Adrenal gland (tissue), 12 donors: ENCODE data around the gene TENT4B. TPM values are rescaled to one million over a fixed set of nuclear protein-coding genes. Genes with fewer than 3 reads are reported as not detected.
A peak's percentile ranks its signal among the peaks of the same experiment; 100 is the strongest.

Experiments
- DNase-seq, 7 donors: peaks; one replicate each; pipeline ENCODE4 v3.0.0-alpha.2; 2019 to 2020
- H3K27ac ChIP-seq, 5 donors: fragments of 200-600 bp; sonication (generic) in 4 of 5; 1 replicate in 3 of 5; 2 replicates in 2 of 5; pipeline versions ENCODE4 v1.5.1 to v1.8.0; 2016 to 2020; ENCODE audit warnings: mild to moderate bottlenecking in 1 of 5
- H3K27me3 ChIP-seq: fragments of 200-600 bp; 2 replicates; pipeline ENCODE4 v1.8.0; 2021
- H3K36me3 ChIP-seq, 2 donors: fragments of 200-600 bp; replicated peaks in 1 of 2; 1 replicate in 1 of 2; 2 replicates in 1 of 2; pipeline versions ENCODE4 v1.5.1 to v1.8.0; 2018 to 2022
- H3K4me1 ChIP-seq, 2 donors: fragments of 200-600 bp; replicated peaks in 1 of 2; 1 replicate in 1 of 2; 2 replicates in 1 of 2; pipeline versions ENCODE4 v1.5.1 to v1.8.0; 2018 to 2021
- H3K4me3 ChIP-seq, 4 donors: fragments of 200-600 bp; sonication (generic) in 3 of 4; one replicate each; pipeline ENCODE4 v1.5.1; 2016 to 2018
- H3K9me3 ChIP-seq, 3 donors: fragments of 200-600 bp; sonication (generic) in 1 of 3; replicated peaks in 1 of 3; 1 replicate in 2 of 3; 2 replicates in 1 of 3; pipeline versions ENCODE4 v1.5.1 to v1.8.0; 2016 to 2021
- POLR2A ChIP-seq, 2 donors: fragments of 450-650 bp; IDR thresholded peaks; one replicate each; pipeline ENCODE4 v1.6.1; 2017; ENCODE audit warnings: antibody characterized with exemption in 2 of 2, mild to moderate bottlenecking in 2 of 2, moderate library complexity in 1 of 2
- WGBS, 4 donors: extraction: QIAGEN DNeasy Blood & Tissue Kit in 2 of 4; methylation state at CpG; one replicate each; pipeline versions ENCODE4 v1.1.5 to v1.1.7; 2013 to 2017; 5-methylcytosine and 5-hydroxymethylcytosine counted together
- intact Hi-C, 2 donors: fragments of 100-400 bp; cut with DNase I; formaldehyde crosslinking; loops; one replicate each; pipeline versions ENCODE4 v1.14.1 to v1.15.0; 2022 to 2023
- polyA plus RNA-seq, 3 donors: library from polyadenylated mRNA; stranded (reverse); fragments of 200-250 nt in 2 of 3; fragments of 350-450 nt in 1 of 3; fragmentation: Illumina TruSeq in 1 of 3; extraction: RNeasy Lipid Tissue Mini Kit (QIAGEN cat#74804) in 1 of 3; gene quantifications; one replicate each; pipeline ENCODE4 v1.2.3, GENCODE V29; 2013 to 2014
- total RNA-seq, 9 donors: library from RNA; depleted of rRNA in 4 of 9; stranded (reverse); fragments of >200 nt in 4 of 9; fragments of 120-200 nt in 1 of 9; fragmentation: NEBNext Ultra II Directional in 1 of 9; extraction: Animal tissue kit (Norgen Biotek cat#: 25700) in 1 of 9; gene quantifications; one replicate each; pipeline versions ENCODE4 v1.1.0 to v1.2.4, GENCODE V29; 2013 to 2023
- TF ChIP-seq, protein P1 (sequence below), 6 experiments: fragments of 450-650 bp in 4 of 6; fragments of 200-600 bp in 2 of 6; sonication (generic) in 1 of 6; IDR thresholded peaks; 1 replicate in 5 of 6; 2 replicates in 1 of 6; pipeline versions ENCODE4 v1.5.1 to v1.8.0; 2016 to 2021; ENCODE audit warnings: antibody characterized with exemption in 6 of 6, mild to moderate bottlenecking in 2 of 6, moderate library complexity in 1 of 6
- donor health status: healthy with polysubstance abuse.
- donor health status: Bipolar disorder and iron deficiency.
- donor health status: DM: yes; HTN: yes; CAD: no.
- donor health status: DM: no; HTN: no; CAD: no.
- donor health status: DM: no; HTN: no; CAD: no.
- donor health status: DM: yes; HTN: yes; CAD: no.

Gene TENT4B
- total and polyA plus RNA-seq, 12 donors, result 4.2 to 27.8 (median 13.4) TPM

- Histone ChIP-seq H3K4me1 (peaks cover 16 to 25% of the 10 kb centered on the region in 2 donors), H3K27me3 (no peaks in the 10 kb centered on the region), H3K36me3 (peaks cover 0 to 40% of the 10 kb centered on the region in 2 donors), H3K9me3 (no peaks in the 10 kb centered on the region), H3K4me3 (no peak overlapping the region), H3K27ac (no peak overlapping the region)
- WGBS, 4 donors, result 46 to 51% (median 50%) methylated on average over 4 of the region's 4 CpGs
- intact Hi-C loops, result loop anchor here in 1 of 2 donors (5.0 to 10.0 kb wide), 2 partner anchors 141 to 147 kb away; partner anchors contain the start of gene HEATR3
- TF ChIP-seq POLR2A (IDR thresholded peaks at IDR 0.05), result no peak
- TF ChIP-seq, protein P1, sequence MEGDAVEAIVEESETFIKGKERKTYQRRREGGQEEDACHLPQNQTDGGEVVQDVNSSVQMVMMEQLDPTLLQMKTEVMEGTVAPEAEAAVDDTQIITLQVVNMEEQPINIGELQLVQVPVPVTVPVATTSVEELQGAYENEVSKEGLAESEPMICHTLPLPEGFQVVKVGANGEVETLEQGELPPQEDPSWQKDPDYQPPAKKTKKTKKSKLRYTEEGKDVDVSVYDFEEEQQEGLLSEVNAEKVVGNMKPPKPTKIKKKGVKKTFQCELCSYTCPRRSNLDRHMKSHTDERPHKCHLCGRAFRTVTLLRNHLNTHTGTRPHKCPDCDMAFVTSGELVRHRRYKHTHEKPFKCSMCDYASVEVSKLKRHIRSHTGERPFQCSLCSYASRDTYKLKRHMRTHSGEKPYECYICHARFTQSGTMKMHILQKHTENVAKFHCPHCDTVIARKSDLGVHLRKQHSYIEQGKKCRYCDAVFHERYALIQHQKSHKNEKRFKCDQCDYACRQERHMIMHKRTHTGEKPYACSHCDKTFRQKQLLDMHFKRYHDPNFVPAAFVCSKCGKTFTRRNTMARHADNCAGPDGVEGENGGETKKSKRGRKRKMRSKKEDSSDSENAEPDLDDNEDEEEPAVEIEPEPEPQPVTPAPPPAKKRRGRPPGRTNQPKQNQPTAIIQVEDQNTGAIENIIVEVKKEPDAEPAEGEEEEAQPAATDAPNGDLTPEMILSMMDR (IDR thresholded peaks at IDR 0.05), result peak; percentile 74 to 91 (median 82)
- no peak for DNase-seq
Observed at GRCh38 chr16:50213939-50214519, 60.9 kb downstream of the TENT4B start.

GRCh38 chr16:50215680-50216079, 62.6 kb downstream of the TENT4B start:
- Histone ChIP-seq H3K27me3 (no peaks in the 10 kb centered on the region), H3K36me3 (peaks cover 0 to 45% of the 10 kb centered on the region in 2 donors), H3K27ac (no peak overlapping the region), H3K4me1 (peaks cover 2 to 8% of the 10 kb centered on the region in 2 donors), H3K4me3 (no peak overlapping the region), H3K9me3 (no peaks in the 10 kb centered on the region)
- intact Hi-C loops, result loop anchor here in 1 of 2 donors (10.0 kb wide), 1 partner anchor 139 kb away; no protein-coding TSS in a partner anchor
- 84 to 89% (median 87%) methylated on average over 4 of the region's 4 CpGs for WGBS, 4 donors
- TF ChIP-seq POLR2A (IDR thresholded peaks at IDR 0.05), result no peak
- TF ChIP-seq, protein P1 (IDR thresholded peaks at IDR 0.05), result no peak
- DNase-seq, result no peak

- no peak overlapping the region for H3K27ac ChIP-seq
- no peaks in the 10 kb centered on the region for H3K27me3 ChIP-seq
- H3K36me3 ChIP-seq, result peaks cover 0 to 45% of the 10 kb centered on the region in 2 donors
- H3K4me1 ChIP-seq, result peaks cover 0 to 3% of the 10 kb centered on the region in 2 donors
- DNase-seq, result no peak
- 89 to 94% (median 90%) methylated on average over 6 of the region's 6 CpGs for WGBS, 4 donors
- no peaks in the 10 kb centered on the region for H3K9me3 ChIP-seq
- TF ChIP-seq, protein P1 (IDR thresholded peaks at IDR 0.05), result no peak
- no peak for TF ChIP-seq POLR2A (IDR thresholded peaks at IDR 0.05)
- no peak overlapping the region for H3K4me3 ChIP-seq
- intact Hi-C loops, result loop anchor here in 1 of 2 donors (10.0 kb wide), 1 partner anchor 139 kb away; no protein-coding TSS in a partner anchor
Observed at GRCh38 chr16:50216231-50216630, 63.1 kb downstream of the TENT4B start.

DNA sequence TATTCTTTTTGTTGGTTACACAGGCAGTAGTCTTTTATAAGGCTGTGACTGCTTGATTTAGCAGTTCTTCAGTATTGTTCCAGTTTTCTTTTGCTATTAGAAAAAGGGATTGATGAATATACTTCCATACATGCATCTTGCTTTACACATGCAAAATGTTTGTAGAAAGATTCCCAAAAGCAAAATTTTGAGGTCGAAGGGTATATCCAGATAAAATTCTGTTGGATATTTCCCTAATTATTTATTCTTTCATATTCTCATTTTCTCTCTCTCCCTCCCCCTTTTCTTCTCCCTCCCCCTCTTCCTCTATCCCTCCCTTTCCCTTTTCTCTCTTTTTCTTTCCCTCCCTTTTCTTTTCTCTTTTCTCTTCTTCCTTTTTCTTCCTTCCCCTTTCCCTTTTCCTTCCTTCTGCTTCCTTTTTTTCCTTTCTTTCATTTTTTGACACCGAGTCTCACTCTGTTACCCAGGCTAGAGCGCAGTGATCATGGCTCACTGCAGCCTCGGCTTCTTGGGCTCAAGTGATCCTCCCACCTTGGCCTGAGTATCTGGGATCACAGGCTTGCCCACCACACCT, 66.4 kb downstream of the TENT4B start:
- H3K4me3 ChIP-seq, result no peak overlapping the region
- no peaks in the 10 kb centered on the region for H3K4me1 ChIP-seq
- peaks cover 0 to 48% of the 10 kb centered on the region in 2 donors for H3K36me3 ChIP-seq
- no peaks in the 10 kb centered on the region for H3K9me3 ChIP-seq
- no peak for DNase-seq
- 92 to 97% (median 95%) methylated on average over 4 of the region's 4 CpGs for WGBS, 4 donors
- no peaks in the 10 kb centered on the region for H3K27me3 ChIP-seq
- intact Hi-C loops, result loop anchor here in 1 of 2 donors (10.0 kb wide), 1 partner anchor 135 kb away; no protein-coding TSS in a partner anchor
- TF ChIP-seq POLR2A (IDR thresholded peaks at IDR 0.05), result no peak
- TF ChIP-seq, protein P1 (IDR thresholded peaks at IDR 0.05), result no peak
- no peak overlapping the region for H3K27ac ChIP-seq
